ENCODE results near the gene SLC45A1. TPM values are rescaled to one million over a fixed set of nuclear protein-coding genes. Genes with fewer than 3 reads are reported as not detected.

Gene SLC45A1
- total RNA-seq, 1 experiment from 2014 or later: 0.41 TPM

- ChIA-PET POLR2A (no interaction called here), CTCF (no interaction called here)
- no peak overlapping the region for H3K4me3 Mint-ChIP-seq (ENCODE audit: unreplicated experiment)
- Histone ChIP-seq H3K27me3 (replicated peaks; ENCODE audit: control insufficient read depth, insufficient read depth, low read length) (no peaks in the 10 kb centered on the region), H3K4me3 (ENCODE audit: low read depth, low read length) (no peak overlapping the region), H3K36me3 (ENCODE audit: control insufficient read depth, insufficient read depth, low read length) (no peaks in the 10 kb centered on the region), H3K4me1 (no peaks in the 10 kb centered on the region), H3K9me3 (no peaks in the 10 kb centered on the region)
- DNase-seq: no peak
- H3K27ac Mint-ChIP-seq (ENCODE audit: unreplicated experiment): no peak overlapping the region
- H3K9me3 Mint-ChIP-seq (ENCODE audit: unreplicated experiment): peaks cover 10% of the 10 kb centered on the region
- no peaks in the 10 kb centered on the region for H3K27me3 Mint-ChIP-seq (ENCODE audit: insufficient read depth, unreplicated experiment)
- H3K4me1 Mint-ChIP-seq (ENCODE audit: low read depth, unreplicated experiment): no peaks in the 10 kb centered on the region
- TF ChIP-seq CTCF (IDR thresholded peaks at IDR 0.05; ENCODE audit: insufficient read depth in 1 of 2, low read depth in 1 of 2, low read length in 1 of 2, severe bottlenecking in 1 of 2, unreplicated experiment in 1 of 2): no peak
- no peaks in the 10 kb centered on the region for H3K36me3 Mint-ChIP-seq (ENCODE audit: insufficient read depth, unreplicated experiment)
- intact Hi-C loops (cut with micrococcal nuclease; ENCODE audit: unreplicated experiment): no loop called here
- no TSS peak for BruUV-seq (replicated peaks)
Measured at GRCh38 chr1:8324176-8324810, 6.4 kb downstream of the SLC45A1 start.

GRCh38 chr1:8325771-8326170 is 7.9 kb downstream of the SLC45A1 start:
- POLR2A ChIA-PET: no interaction called here
- H3K27me3 ChIP-seq (replicated peaks; ENCODE audit: control insufficient read depth, insufficient read depth, low read length): no peaks in the 10 kb centered on the region
- Mint-ChIP-seq H3K4me3 (ENCODE audit: unreplicated experiment) (no peak overlapping the region), H3K27me3 (ENCODE audit: insufficient read depth, unreplicated experiment) (no peaks in the 10 kb centered on the region), H3K4me1 (ENCODE audit: low read depth, unreplicated experiment) (no peaks in the 10 kb centered on the region), H3K9me3 (ENCODE audit: unreplicated experiment) (peaks cover 10% of the 10 kb centered on the region), H3K27ac (ENCODE audit: unreplicated experiment) (no peak overlapping the region), H3K36me3 (ENCODE audit: insufficient read depth, unreplicated experiment) (no peaks in the 10 kb centered on the region)
- intact Hi-C loops (cut with micrococcal nuclease; ENCODE audit: unreplicated experiment): no loop called here
- no peaks in the 10 kb centered on the region for H3K4me1 ChIP-seq
- no peaks in the 10 kb centered on the region for H3K9me3 ChIP-seq
- no peak for TF ChIP-seq CTCF (IDR thresholded peaks at IDR 0.05; ENCODE audit: insufficient read depth in 1 of 2, low read depth in 1 of 2, low read length in 1 of 2, severe bottlenecking in 1 of 2, unreplicated experiment in 1 of 2)
- no peak for DNase-seq
- no peak overlapping the region for H3K4me3 ChIP-seq (ENCODE audit: low read depth, low read length)
- no TSS peak for BruUV-seq (replicated peaks)
- no peaks in the 10 kb centered on the region for H3K36me3 ChIP-seq (ENCODE audit: control insufficient read depth, insufficient read depth, low read length)
- CTCF ChIA-PET: no interaction called here

GRCh38 chr1:8326265-8326664 is 8.4 kb downstream of the SLC45A1 start:
- Mint-ChIP-seq H3K27ac (ENCODE audit: unreplicated experiment) (no peak overlapping the region), H3K36me3 (ENCODE audit: insufficient read depth, unreplicated experiment) (no peaks in the 10 kb centered on the region), H3K9me3 (ENCODE audit: unreplicated experiment) (peaks cover 8% of the 10 kb centered on the region), H3K4me1 (ENCODE audit: low read depth, unreplicated experiment) (no peaks in the 10 kb centered on the region), H3K4me3 (ENCODE audit: unreplicated experiment) (no peak overlapping the region), H3K27me3 (ENCODE audit: insufficient read depth, unreplicated experiment) (no peaks in the 10 kb centered on the region)
- ChIA-PET POLR2A (no interaction called here), CTCF (no interaction called here)
- intact Hi-C loops (cut with micrococcal nuclease; ENCODE audit: unreplicated experiment): no loop called here
- no peaks in the 10 kb centered on the region for H3K27me3 ChIP-seq (replicated peaks; ENCODE audit: control insufficient read depth, insufficient read depth, low read length)
- no peaks in the 10 kb centered on the region for H3K36me3 ChIP-seq (ENCODE audit: control insufficient read depth, insufficient read depth, low read length)
- TF ChIP-seq CTCF (IDR thresholded peaks at IDR 0.05; ENCODE audit: insufficient read depth in 1 of 2, low read depth in 1 of 2, low read length in 1 of 2, severe bottlenecking in 1 of 2, unreplicated experiment in 1 of 2): no peak
- BruUV-seq (replicated peaks): no TSS peak
- H3K9me3 ChIP-seq: no peaks in the 10 kb centered on the region
- DNase-seq: no peak
- H3K4me1 ChIP-seq: no peaks in the 10 kb centered on the region
- no peak overlapping the region for H3K4me3 ChIP-seq (ENCODE audit: low read depth, low read length)

Data from Caco-2 (cell line).